ENCODE results near the gene ARMC9. TPM values are rescaled to one million over a fixed set of nuclear protein-coding genes. Genes with fewer than 3 reads are reported as not detected.

ARMC9 gene
- total RNA-seq, 1 experiment from 2014 or later, result 42.7 TPM

DNA sequence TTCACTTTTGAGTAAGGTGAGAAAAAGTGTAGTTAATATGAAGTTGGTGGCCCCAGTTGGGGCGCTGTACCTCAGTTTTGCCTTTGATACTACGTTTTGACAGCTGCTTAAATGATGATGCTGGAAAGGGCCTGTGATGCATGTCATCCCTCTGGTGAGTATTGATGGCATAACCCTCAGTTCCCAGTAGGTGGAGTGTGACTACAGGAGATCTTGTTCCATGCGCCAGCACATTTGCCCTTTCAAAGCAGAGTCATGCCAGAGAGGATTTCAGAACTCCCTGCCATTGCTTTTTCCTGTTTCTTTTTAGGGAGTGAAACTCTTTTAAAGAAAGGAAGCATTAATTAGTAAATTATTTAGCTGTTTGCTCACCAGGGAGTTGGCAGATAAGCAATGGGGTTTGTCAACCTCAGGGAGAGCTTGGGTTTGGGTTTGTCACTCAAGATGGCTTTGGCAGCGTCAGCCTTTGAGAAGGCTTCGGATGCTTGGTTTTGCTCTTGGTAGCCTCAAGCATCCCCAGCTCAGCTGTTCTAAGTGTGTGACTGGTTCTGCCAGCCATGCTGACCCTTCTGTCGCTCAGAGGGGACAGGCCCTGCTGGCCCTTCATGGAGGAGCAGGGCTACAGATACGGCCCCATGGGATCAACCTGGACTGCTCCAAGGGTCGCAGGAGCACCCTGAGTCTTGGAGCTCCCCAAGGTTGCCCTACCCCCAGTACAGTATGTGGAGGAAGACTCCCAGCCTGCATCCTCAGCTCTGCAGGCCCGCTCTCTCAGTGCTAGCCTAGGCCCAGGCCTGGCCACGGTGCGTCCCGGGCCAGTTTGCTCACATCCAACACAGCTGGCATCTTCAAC lies 29.1 kb downstream of the ARMC9 start:
- in situ Hi-C loops (cut with HindIII; ENCODE audit: low pct_unique_long_range_greater_than_20kb, low sequenced_read_pairs), result no loop called here
- TF ChIP-seq REST (IDR thresholded peaks at IDR 0.05; ENCODE audit: insufficient read depth in 1 of 2, low read depth in 2 of 2, low read length in 1 of 2) (no peak), POLR2AphosphoS5 (IDR thresholded peaks at IDR 0.05; ENCODE audit: low read depth, low read length) (no peak), SIN3A (IDR thresholded peaks at IDR 0.05; ENCODE audit: borderline replicate concordance, insufficient read depth, low read depth, low read length) (no peak), CTCF (IDR thresholded peaks at IDR 0.05) (peak; percentile 88), TCF7L2 (IDR thresholded peaks at IDR 0.05; ENCODE audit: low read depth, low read length) (no peak)
- ChIA-PET POLR2A (no interaction called here), CTCF (interaction anchor here (0.9 to 1.6 kb wide), 5 partner anchors 65 to 225 kb away, joined by 3 to 7 read pairs (median 3); no protein-coding TSS in a partner anchor)
- Histone ChIP-seq H3K4me1 (ENCODE audit: control insufficient read depth, insufficient read depth, low read length) (0 out of 2 replicates have a peak, but pooled peaks cover 4% of the 10 kb centered on the region), H3K27ac (ENCODE audit: low read length) (peak overlapping the region; percentile 20; the same call in 1 of the 2 replicates), H3K9me3 (ENCODE audit: control insufficient read depth, insufficient read depth, low read depth, low read length) (no peaks in the 10 kb centered on the region), H3K4me3 (ENCODE audit: low read depth in 2 of 2, low read length in 2 of 2) (no peak overlapping the region), H3K27me3 (ENCODE audit: control insufficient read depth, insufficient read depth, low read length) (no peaks in the 10 kb centered on the region), H3K36me3 (ENCODE audit: control insufficient read depth, insufficient read depth, low read length) (no peaks in the 10 kb centered on the region)
- DNase-seq (ENCODE audit: low read depth, low spot score) (peak; percentile 46), ATAC-seq (peak; percentile 98)
- BruUV-seq (replicated peaks), result no TSS peak
- intact Hi-C loops (cut with micrococcal nuclease; ENCODE audit: unreplicated experiment), result loop anchor here (5.0 kb wide), 2 partner anchors 185 to 225 kb away; no protein-coding TSS in a partner anchor

- H3K27ac ChIP-seq (ENCODE audit: low read length), result no peak overlapping the region
- no peak for TF ChIP-seq SIN3A (IDR thresholded peaks at IDR 0.05; ENCODE audit: borderline replicate concordance, insufficient read depth, low read depth, low read length)
- TF ChIP-seq REST (IDR thresholded peaks at IDR 0.05; ENCODE audit: insufficient read depth in 1 of 2, low read depth in 2 of 2, low read length in 1 of 2), result no peak
- no peak for TF ChIP-seq CTCF (IDR thresholded peaks at IDR 0.05)
- TF ChIP-seq TCF7L2 (IDR thresholded peaks at IDR 0.05; ENCODE audit: low read depth, low read length), result no peak
- 0 out of 2 replicates have a peak, but pooled peaks cover 4% of the 10 kb centered on the region for H3K4me1 ChIP-seq (ENCODE audit: control insufficient read depth, insufficient read depth, low read length)
- H3K36me3 ChIP-seq (ENCODE audit: control insufficient read depth, insufficient read depth, low read length), result no peaks in the 10 kb centered on the region
- no peaks in the 10 kb centered on the region for H3K9me3 ChIP-seq (ENCODE audit: control insufficient read depth, insufficient read depth, low read depth, low read length)
- no TSS peak for BruUV-seq (replicated peaks)
- ChIA-PET CTCF (interaction anchor here (1.6 kb wide), 1 partner anchor 175 kb away, joined by 7 read pairs; no protein-coding TSS in a partner anchor), POLR2A (interaction anchor here (0.5 kb wide), 1 partner anchor 18 kb away, joined by 3 read pairs; no protein-coding TSS in a partner anchor)
- in situ Hi-C loops (cut with HindIII; ENCODE audit: low pct_unique_long_range_greater_than_20kb, low sequenced_read_pairs), result no loop called here
- no peak overlapping the region for H3K4me3 ChIP-seq (ENCODE audit: low read depth in 2 of 2, low read length in 2 of 2)
- DNase-seq (ENCODE audit: low read depth, low spot score), result no peak
- intact Hi-C loops (cut with micrococcal nuclease; ENCODE audit: unreplicated experiment), result loop anchor here (5.0 kb wide), 2 partner anchors 184 to 224 kb away; no protein-coding TSS in a partner anchor
- no peaks in the 10 kb centered on the region for H3K27me3 ChIP-seq (ENCODE audit: control insufficient read depth, insufficient read depth, low read length)
- 0 out of 2 replicates have a peak, but pooled peaks have one; percentile 11 for ATAC-seq
Measured at GRCh38 chr2:231228223-231228622, 29.8 kb downstream of the ARMC9 start.
